VCaP (cell line): ENCODE measurements around the gene PASK.
A peak's percentile ranks its signal among the peaks of the same experiment; 100 is the strongest.

ENCODE experiments used
- H3K27ac ChIP-seq: fragments of 450-650 bp; 2 replicates; pipeline ENCODE4 v1.5.1; 2017
- CTCF ChIP-seq: fragments of 450-650 bp; conservative IDR thresholded peaks from 2 replicates; pipeline ENCODE4 v1.5.1; 2017; ENCODE audit warnings: mild to moderate bottlenecking, moderate library complexity

The PASK gene

DNA sequence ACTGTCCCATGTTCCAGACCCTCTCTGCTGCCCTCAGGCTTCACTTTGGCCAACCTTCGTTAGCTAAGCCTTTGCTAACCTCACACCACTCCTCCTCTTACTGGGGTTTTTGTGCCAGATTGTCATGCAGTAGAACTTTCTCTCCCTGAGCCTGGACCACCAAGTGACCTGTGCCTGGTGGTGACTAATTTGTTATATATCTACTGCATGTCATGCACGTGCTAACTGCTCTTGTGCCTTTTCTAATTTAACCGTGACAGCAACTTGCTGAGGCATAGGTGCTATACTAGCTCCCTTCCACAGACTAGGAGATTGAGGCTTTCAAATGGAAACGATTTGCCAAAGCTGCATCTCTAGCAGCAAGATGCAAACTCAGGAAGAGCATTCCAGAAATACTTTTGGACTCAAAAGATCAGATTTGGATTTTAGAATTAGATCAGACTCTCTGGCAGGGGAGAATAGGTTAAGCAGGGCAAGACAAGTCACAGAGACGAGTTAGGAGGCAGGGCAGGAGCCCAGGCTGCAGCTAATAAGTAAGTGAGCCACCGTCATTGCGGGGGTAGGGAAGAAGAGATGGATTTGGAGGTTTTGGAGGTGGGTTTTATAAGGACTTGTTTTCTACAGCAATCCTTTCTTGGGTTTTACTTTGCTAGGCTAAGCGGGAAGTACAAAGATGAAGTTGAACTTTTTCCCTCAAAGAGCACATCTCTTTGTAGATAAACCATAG, 2.8 kb upstream of the PASK start:
- H3K27ac ChIP-seq = no peak overlapping the region; the same call in 1 of the 2 replicates
- no peak for TF ChIP-seq CTCF

- TF ChIP-seq CTCF = no peak
- peak overlapping the region; percentile 83 for H3K27ac ChIP-seq
These were observed 1.6 kb upstream of the PASK start for GRCh38 chr2:241150660-241151530.

DNA sequence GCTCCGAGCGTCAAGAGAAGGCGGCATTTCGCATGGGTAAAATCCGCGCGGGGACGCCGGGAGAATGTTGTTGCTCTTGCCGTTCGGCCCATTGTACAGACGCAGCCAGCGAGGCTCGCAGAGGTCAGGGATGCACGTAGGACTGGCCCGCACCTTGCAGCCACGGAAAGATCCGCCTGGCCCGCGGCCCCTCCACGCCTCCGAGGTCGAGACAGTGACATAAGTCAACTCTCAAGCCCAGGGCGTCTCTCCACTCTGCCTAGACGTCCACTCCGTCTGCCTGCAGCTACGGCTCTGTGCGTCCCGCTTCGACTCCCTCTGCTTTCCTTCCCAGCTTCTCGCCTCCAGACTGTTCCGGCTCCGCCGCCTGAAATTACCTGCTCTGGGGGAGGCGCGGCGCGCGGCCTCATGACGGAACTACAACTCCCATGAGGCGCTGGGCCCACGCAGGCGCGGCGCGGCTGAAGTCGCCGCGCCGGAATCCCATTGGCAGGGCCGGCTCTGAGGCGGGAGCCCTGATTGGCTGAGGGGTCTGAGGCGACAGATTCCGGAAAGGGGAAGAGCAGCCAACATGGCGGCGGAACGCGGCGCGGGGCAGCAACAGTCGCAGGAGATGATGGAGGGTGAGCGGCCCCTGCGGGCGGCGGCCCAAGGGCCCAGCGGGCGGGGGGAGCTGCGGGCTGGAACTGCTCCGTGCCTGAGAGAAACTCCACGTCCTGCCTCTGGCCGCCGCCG, 820 bp upstream of the PASK start, which contains the start of gene PPP1R7:
TSS of gene PPP1R7 (plus strand) at position 543 of the 735 bp plus-strand sequence. CDS start at position 572, 29 bp downstream.
- no peak for TF ChIP-seq CTCF
- H3K27ac ChIP-seq = peak within 1 kb of the TSS; percentile 83

DNA sequence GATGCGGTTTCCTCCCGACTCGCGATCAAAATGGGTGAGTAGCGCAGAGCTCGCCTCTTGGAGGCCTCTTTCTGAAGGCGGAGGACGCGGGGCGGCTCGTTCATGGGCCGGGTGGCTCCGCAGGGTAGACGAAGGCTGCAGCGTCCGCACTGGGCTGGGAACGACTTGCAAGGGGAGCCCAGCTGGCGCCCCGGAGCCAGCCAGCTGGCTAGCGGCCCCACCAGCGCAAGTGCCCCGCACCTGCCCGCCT, 328 bp upstream of the PASK start:
- no peak for TF ChIP-seq CTCF
- peak overlapping the region; percentile 83 for H3K27ac ChIP-seq

- no peak for TF ChIP-seq CTCF
- H3K27ac ChIP-seq = peak overlapping the region; percentile 83
These were observed 1.0 kb downstream of the PASK start for GRCh38 chr2:241148239-241148638.

DNA sequence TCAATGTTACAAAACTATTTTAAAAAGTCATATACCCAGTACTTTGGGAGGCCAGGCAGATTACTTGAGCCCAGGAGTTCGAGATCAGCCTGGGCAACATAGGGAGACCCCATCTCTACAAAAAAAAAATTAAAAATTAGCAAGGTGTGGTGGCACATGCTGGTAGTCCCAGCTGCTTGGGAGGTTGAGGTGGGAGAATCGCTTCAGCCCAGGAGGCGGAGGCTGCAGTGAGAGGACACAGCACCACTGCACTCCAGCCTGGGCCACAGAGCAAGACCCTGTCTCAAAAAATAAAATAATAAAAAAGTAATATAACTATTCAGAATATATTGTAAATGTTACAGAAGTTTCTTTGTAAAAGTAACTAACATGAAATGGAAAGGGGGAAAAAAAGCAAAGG, 1.9 kb downstream of the PASK start:
- H3K27ac ChIP-seq = peak overlapping the region; percentile 83; the same call in 1 of the 2 replicates
- no peak for TF ChIP-seq CTCF

DNA sequence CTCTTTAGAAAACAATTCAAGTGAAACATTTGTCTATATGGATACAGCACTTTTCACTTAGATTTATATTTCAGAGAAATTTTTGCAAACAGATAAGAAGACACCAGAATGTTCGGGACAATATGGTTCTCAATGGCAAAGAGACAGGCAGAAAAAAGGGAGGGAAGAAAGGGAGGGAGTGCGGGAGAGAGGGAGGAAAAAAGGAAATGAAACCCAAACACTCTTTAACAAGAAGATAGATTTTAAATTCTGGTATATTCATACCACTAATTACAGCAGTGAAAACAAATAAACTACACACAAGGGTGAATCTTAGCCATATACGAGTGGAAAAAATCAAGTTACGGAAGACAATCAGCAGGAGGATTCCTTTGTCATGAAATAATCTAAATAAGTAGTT, 3.0 kb downstream of the PASK start:
- no peak for TF ChIP-seq CTCF
- peak overlapping the region; percentile 10; the same call in 1 of the 2 replicates for H3K27ac ChIP-seq
